ENCODE results near the gene IRGC.

Gene IRGC

GRCh38 chr19:43711751-43712355, 4.0 kb upstream of the IRGC start:
- Histone ChIP-seq H3K4me3 (no peak overlapping the region), H3K27ac (no peak overlapping the region)
- TF ChIP-seq CTCF (IDR thresholded peaks at IDR 0.05), result no peak
- DNase-seq (ENCODE audit: low spot score), result no peak

- DNase-seq (ENCODE audit: low spot score), result no peak
- no peak for TF ChIP-seq CTCF (IDR thresholded peaks at IDR 0.05)
- H3K27ac ChIP-seq, result no peak overlapping the region
- H3K4me3 ChIP-seq, result no peak overlapping the region
These were observed 2.7 kb upstream of the IRGC start for GRCh38 chr19:43713208-43713607.

GRCh38 chr19:43718627-43719377, 2.9 kb downstream of the IRGC start:
- H3K27ac ChIP-seq, result no peak overlapping the region
- DNase-seq (ENCODE audit: low spot score), result no peak
- no peak overlapping the region for H3K4me3 ChIP-seq
- no peak for TF ChIP-seq CTCF (IDR thresholded peaks at IDR 0.05)

- Histone ChIP-seq H3K4me3 (no peak overlapping the region), H3K27ac (no peak overlapping the region)
- DNase-seq (ENCODE audit: low spot score), result no peak
- TF ChIP-seq CTCF (IDR thresholded peaks at IDR 0.05), result no peak
These were observed 3.5 kb downstream of the IRGC start for GRCh38 chr19:43719378-43719868.

GRCh38 chr19:43719918-43720317, 4.0 kb downstream of the IRGC start:
- DNase-seq (ENCODE audit: low spot score), result no peak
- Histone ChIP-seq H3K27ac (no peak overlapping the region), H3K4me3 (no peak overlapping the region)
- no peak for TF ChIP-seq CTCF (IDR thresholded peaks at IDR 0.05)

- DNase-seq (ENCODE audit: low spot score), result no peak
- no peak for TF ChIP-seq CTCF (IDR thresholded peaks at IDR 0.05)
- no peak overlapping the region for H3K27ac ChIP-seq
- no peak overlapping the region for H3K4me3 ChIP-seq
These were observed 5.1 kb downstream of the IRGC start for GRCh38 chr19:43720936-43721335.

All from coronary artery (tissue), 2 donors.